Gastroesophageal sphincter (tissue), 3 donors: ENCODE results near the gene GP9.

ENCODE experiments used
- POLR2A ChIP-seq, 2 donors: fragments of 450-650 bp; IDR thresholded peaks; one replicate each; pipeline ENCODE4 v1.6.1; 2017; ENCODE audit warnings: antibody characterized with exemption in 2 of 2, mild to moderate bottlenecking in 2 of 2, moderate library complexity in 1 of 2
- TF ChIP-seq, protein P1 (sequence below), 4 experiments: fragments of 200-600 bp in 2 of 4; fragments of 450-650 bp in 2 of 4; sonication (generic) in 1 of 4; IDR thresholded peaks; one replicate each; pipeline ENCODE4 v1.5.1; 2017 to 2019; ENCODE audit warnings: antibody characterized with exemption in 4 of 4, mild to moderate bottlenecking in 2 of 4, moderate library complexity in 2 of 4

GRCh38 chr3:129030611-129031010 is 30.0 kb upstream of the GP9 start:
- TF ChIP-seq, protein P1, sequence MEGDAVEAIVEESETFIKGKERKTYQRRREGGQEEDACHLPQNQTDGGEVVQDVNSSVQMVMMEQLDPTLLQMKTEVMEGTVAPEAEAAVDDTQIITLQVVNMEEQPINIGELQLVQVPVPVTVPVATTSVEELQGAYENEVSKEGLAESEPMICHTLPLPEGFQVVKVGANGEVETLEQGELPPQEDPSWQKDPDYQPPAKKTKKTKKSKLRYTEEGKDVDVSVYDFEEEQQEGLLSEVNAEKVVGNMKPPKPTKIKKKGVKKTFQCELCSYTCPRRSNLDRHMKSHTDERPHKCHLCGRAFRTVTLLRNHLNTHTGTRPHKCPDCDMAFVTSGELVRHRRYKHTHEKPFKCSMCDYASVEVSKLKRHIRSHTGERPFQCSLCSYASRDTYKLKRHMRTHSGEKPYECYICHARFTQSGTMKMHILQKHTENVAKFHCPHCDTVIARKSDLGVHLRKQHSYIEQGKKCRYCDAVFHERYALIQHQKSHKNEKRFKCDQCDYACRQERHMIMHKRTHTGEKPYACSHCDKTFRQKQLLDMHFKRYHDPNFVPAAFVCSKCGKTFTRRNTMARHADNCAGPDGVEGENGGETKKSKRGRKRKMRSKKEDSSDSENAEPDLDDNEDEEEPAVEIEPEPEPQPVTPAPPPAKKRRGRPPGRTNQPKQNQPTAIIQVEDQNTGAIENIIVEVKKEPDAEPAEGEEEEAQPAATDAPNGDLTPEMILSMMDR (IDR thresholded peaks at IDR 0.05) = no peak
- TF ChIP-seq POLR2A (IDR thresholded peaks at IDR 0.05) = no peak
